ENCODE results near the gene PEAK3. TPM values are rescaled to one million over a fixed set of nuclear protein-coding genes. Genes with fewer than 3 reads are reported as not detected.

Gene PEAK3
- total and polyA plus RNA-seq, 10 of the 15 experiments (the other 5 are each of a cell fraction or from before 2014, with no cell fraction given) = 0.03 to 0.10 (median 0.05) TPM; not detected in 7

GRCh38 chr19:2274931-2275535 lies 6.9 kb downstream of the PEAK3 start (continued):
- TF ChIP-seq NBN (IDR thresholded peaks at IDR 0.05) (0 out of 2 replicates have a peak, but pooled peaks have one; percentile 53), IKZF2 (IDR thresholded peaks at IDR 0.05) (peak in 1 of 2 experiments; percentile 37; a peak in 1 of 4 replicates), POLR2AphosphoS5 (IDR thresholded peaks at IDR 0.05; ENCODE audit: low read length) (peak; percentile 76; the same call in 1 of the 2 replicates), MTA3 (IDR thresholded peaks at IDR 0.05; ENCODE audit: borderline replicate concordance, low read length) (0 out of 2 replicates have a peak, but pooled peaks have one; percentile 45)

- Histone ChIP-seq H3K4me3 (peak overlapping the region; percentile 46), H3K36me3 (ENCODE audit: control insufficient read depth in 2 of 2, insufficient read depth in 2 of 2, low read length in 1 of 2) (peaks cover 4 to 19% of the 10 kb centered on the region in 2 experiments), H3K27me3 (replicated peaks in 1 of 2; ENCODE audit: control insufficient read depth in 2 of 2, insufficient read depth in 2 of 2, low read length in 1 of 2) (no peaks in the 10 kb centered on the region), H2AFZ (ENCODE audit: control insufficient read depth, low read depth, low read length) (no peak overlapping the region), H3K4me2 (ENCODE audit: control insufficient read depth, insufficient read depth) (peak overlapping the region; percentile 92), H3K27ac (ENCODE audit: control insufficient read depth, insufficient read depth) (0 out of 2 replicates have a peak overlapping the region, but pooled peaks have one; percentile 33), H3K79me2 (ENCODE audit: control insufficient read depth, insufficient read depth, low read length) (peaks cover 54% of the 10 kb centered on the region), H3K9ac (ENCODE audit: control insufficient read depth, insufficient read depth, low read length) (peak overlapping the region; percentile 58; the same call in 1 of the 2 replicates), H4K20me1 (ENCODE audit: control insufficient read depth, insufficient read depth) (peaks cover 13% of the 10 kb centered on the region), H3K9me3 (replicated peaks; ENCODE audit: control insufficient read depth, insufficient read depth, low read length) (no peaks in the 10 kb centered on the region), H3K4me1 (ENCODE audit: control insufficient read depth, insufficient read depth, low read length) (peaks cover 7% of the 10 kb centered on the region)
- POLR2A ChIA-PET = interaction anchor here (0.6 to 1.6 kb wide), 3 partner anchors 36 to 272 kb away, joined by 3 to 4 read pairs (median 3); no protein-coding TSS in a partner anchor
- DNase-seq (ENCODE audit: low read depth, low spot score) (no peak), ATAC-seq (no peak), FAIRE-seq (no peak)
- intact Hi-C loops (cut with micrococcal nuclease; ENCODE audit: unreplicated experiment) (loop anchor here (5.0 to 10.0 kb wide), 2 partner anchors 348 to 511 kb away; partner anchors contain the start of genes SGTA and THOP1), in situ Hi-C loops (cut with MboI) (loop anchor here (5.0 to 10.0 kb wide), 3 partner anchors 37 to 341 kb away; partner anchors contain the start of genes PLEKHJ1 and SF3A2)
- SMC1A ChIA-PET (ENCODE audit: uncharacterized antibody, unreplicated experiment) = interaction anchor here (0.9 to 5.1 kb wide), 7 partner anchors 12 to 118 kb away, joined by 3 to 30 read pairs (median 3); no protein-coding TSS in a partner anchor
- no TSS peak for BruUV-seq (replicated peaks)
- no peak for TF ChIP-seq KDM1A (IDR thresholded peaks at IDR 0.05; ENCODE audit: borderline replicate concordance)
- no peak for TF ChIP-seq ZBTB4 (CRISPR knock-in tag; IDR thresholded peaks at IDR 0.05)
- TF ChIP-seq RBBP5 (conservative IDR thresholded peaks at IDR 0.05) = no peak
- TF ChIP-seq ZSCAN29 (IDR thresholded peaks at IDR 0.05) = no peak
- TF ChIP-seq LARP7 (IDR thresholded peaks at IDR 0.05) = no peak
- no peak for TF ChIP-seq POU2F2 (IDR thresholded peaks at IDR 0.05; ENCODE audit: borderline replicate concordance, low read depth, low read length)
- no peak for TF ChIP-seq NRF1 (conservative IDR thresholded peaks at IDR 0.05; ENCODE audit: low read depth, low read length)
- no peak for TF ChIP-seq ZNF274 (IDR thresholded peaks at IDR 0.05; ENCODE audit: insufficient read depth, insufficient read length)
- TF ChIP-seq NFYB (IDR thresholded peaks at IDR 0.05; ENCODE audit: insufficient read depth, low read depth, low read length) = no peak
- TF ChIP-seq RELA (IDR thresholded peaks at IDR 0.05; ENCODE audit: borderline replicate concordance, partially characterized antibody) = no peak
- TF ChIP-seq NFXL1 (IDR thresholded peaks at IDR 0.05; ENCODE audit: borderline replicate concordance) = no peak
- no peak for TF ChIP-seq EED (IDR thresholded peaks at IDR 0.05; ENCODE audit: low read depth)
- CTCF ChIA-PET = interaction anchor here (1.1 to 6.4 kb wide), 11 partner anchors 10 to 361 kb away, joined by 3 to 46 read pairs (median 8); partner anchors contain the start of gene TIMM13
- RAD21 ChIA-PET (ENCODE audit: unreplicated experiment) = interaction anchor here (1.1 to 4.5 kb wide), 5 partner anchors 15 to 118 kb away, joined by 4 to 44 read pairs (median 5); no protein-coding TSS in a partner anchor
- WGBS (ENCODE audit: insufficient coverage, insufficient replicate concordance, low lambda C conversion rate, missing lambda C conversion rate) = 83% methylated on average over 9 of the region's 9 CpGs
Observed at GRCh38 chr19:2274185-2274711, 7.7 kb downstream of the PEAK3 start.
